Measurements from ENCODE around the gene CLCA1.

GRCh38 chr1:86498281-86498680 lies 29.6 kb downstream of the CLCA1 start:
- TF ChIP-seq EP300 (IDR thresholded peaks at IDR 0.05) (no peak), CTCF (IDR thresholded peaks at IDR 0.05) (no peak), POLR2A (IDR thresholded peaks at IDR 0.05) (no peak)

Data from ovary (tissue), 3 donors.